ENCODE data around the gene DNAJC7.
"Not testable (repeated sequence)": the region's sequence is repeated elsewhere in the genome, so short reads cannot be mapped to it uniquely, and the experiment has no call there.

The DNAJC7 gene

GRCh38 chr17:42010898-42011516 is 6.2 kb downstream of the DNAJC7 start:
- no peak for FAIRE-seq

GRCh38 chr17:42010266-42010680 is 7.0 kb downstream of the DNAJC7 start:
- not testable (repeated sequence) for FAIRE-seq

GRCh38 chr17:42009170-42009569 is 8.1 kb downstream of the DNAJC7 start:
- no peak for FAIRE-seq

- no peak for FAIRE-seq
Observed at GRCh38 chr17:42005166-42005565, 12.1 kb downstream of the DNAJC7 start.

GRCh38 chr17:42002792-42003301 is 14.4 kb downstream of the DNAJC7 start:
- no peak for FAIRE-seq

GRCh38 chr17:42002175-42002791 is 15.0 kb downstream of the DNAJC7 start:
- FAIRE-seq, result no peak

GRCh38 chr17:42001729-42002128 is 15.5 kb downstream of the DNAJC7 start:
- no peak for FAIRE-seq

GRCh38 chr17:42000413-42001133 is 16.7 kb downstream of the DNAJC7 start:
- FAIRE-seq, result no peak

GRCh38 chr17:41998497-41998896 is 18.7 kb downstream of the DNAJC7 start:
- FAIRE-seq, result no peak

GRCh38 chr17:41996855-41997164 is 20.4 kb downstream of the DNAJC7 start:
- no peak for FAIRE-seq

GRCh38 chr17:41992576-41992975 is 24.7 kb downstream of the DNAJC7 start:
- no peak for FAIRE-seq

- FAIRE-seq, result no peak
Observed at GRCh38 chr17:41989702-41990419, 27.4 kb downstream of the DNAJC7 start.

- no peak for FAIRE-seq
Observed at GRCh38 chr17:41988418-41988817, 28.8 kb downstream of the DNAJC7 start.

- FAIRE-seq, result no peak
Observed at GRCh38 chr17:41987642-41988041, 29.6 kb downstream of the DNAJC7 start.

GRCh38 chr17:41986634-41987033 is 30.6 kb downstream of the DNAJC7 start:
- no peak for FAIRE-seq

GRCh38 chr17:41985919-41986318 is 31.3 kb downstream of the DNAJC7 start:
- FAIRE-seq, result no peak

- no peak for FAIRE-seq
Observed at GRCh38 chr17:41984454-41984853, 32.8 kb downstream of the DNAJC7 start.

GRCh38 chr17:41982026-41982760 is 35.0 kb downstream of the DNAJC7 start:
- no peak for FAIRE-seq

GRCh38 chr17:41977991-41978390 is 39.2 kb downstream of the DNAJC7 start:
- no peak for FAIRE-seq

GRCh38 chr17:41976142-41976768 is 41.0 kb downstream of the DNAJC7 start:
- no peak for FAIRE-seq

- FAIRE-seq, result no peak
Observed at GRCh38 chr17:41975099-41976083, 41.8 kb downstream of the DNAJC7 start.
